HEK293 (cell line): ENCODE measurements around the gene LDLRAD3.

ENCODE experiments used
- CTCF ChIA-PET: fragments of 350-600 bp; formaldehyde crosslinking; extraction: SDS; loops from one replicate; lab custom pipeline; 2021; ENCODE audit warnings: antibody characterized with exemption; lab: Yijun Ruan, JAX
- POLR2A ChIA-PET: fragments of 300-600 bp; formaldehyde crosslinking; extraction: SDS; loops from one replicate; lab custom pipeline; 2020; ENCODE audit warnings: antibody characterized with exemption, inconsistent platforms; lab: Yijun Ruan, JAX
- H3K27ac ChIP-seq: fragments of 200-500 bp; sonication (Bioruptor generic); 2 replicates; pipeline ENCODE4 v1.5.1; 2014; ENCODE audit warnings: low read depth, low read length, control low read depth, inconsistent platforms; ENCODE audit errors: extremely low read depth
- H3K36me3 ChIP-seq, 2 experiments: fragments of 200-500 bp in 1 of 2; sonication (Bioruptor generic) in 1 of 2; 1 replicate in 1 of 2; 2 replicates in 1 of 2; pipeline ENCODE4 v1.5.1; 2014 to 2017; ENCODE audit warnings: inconsistent platforms in 2 of 2, low read length in 2 of 2; ENCODE audit not compliant: control insufficient read depth in 2 of 2, insufficient read depth in 1 of 2
- H3K4me1 ChIP-seq: fragments of 200-500 bp; sonication (Bioruptor generic); 2 replicates; pipeline ENCODE4 v1.5.1; 2014; ENCODE audit warnings: mild to moderate bottlenecking, low read length, inconsistent platforms; ENCODE audit not compliant: control insufficient read depth, insufficient read depth
- H3K4me3 ChIP-seq: 2 replicates; pipeline ENCODE4 v1.5.1; 2011; ENCODE audit warnings: low read depth, mild to moderate bottlenecking, control low read depth, low read length, moderate library complexity
- H3K9me3 ChIP-seq: fragments of 200-500 bp; sonication (Bioruptor generic); 2 replicates; pipeline ENCODE4 v1.5.1; 2014; ENCODE audit warnings: low read depth, low read length, inconsistent platforms; ENCODE audit not compliant: control insufficient read depth, insufficient read depth
- BCL11B ChIP-seq: fragments of 450-650 bp; formaldehyde crosslinking; IDR thresholded peaks from 2 replicates; pipeline ENCODE4 v1.5.1; 2016; ENCODE audit warnings: low read depth, missing biosample characterization, missing genetic modification characterization
- EGR2 ChIP-seq: fragments of 450-650 bp; formaldehyde crosslinking; IDR thresholded peaks from 2 replicates; pipeline ENCODE4 v1.5.1; 2016; ENCODE audit warnings: low read depth, missing biosample characterization, missing genetic modification characterization
- GLIS2 ChIP-seq: fragments of 450-650 bp; formaldehyde crosslinking; IDR thresholded peaks from 2 replicates; pipeline ENCODE4 v1.5.1; 2016; ENCODE audit warnings: missing biosample characterization, missing genetic modification characterization
- KLF1 ChIP-seq: fragments of 450-650 bp; formaldehyde crosslinking; IDR thresholded peaks from 2 replicates; pipeline ENCODE4 v1.5.1; 2016; ENCODE audit warnings: missing biosample characterization, missing genetic modification characterization
- KLF10 ChIP-seq: fragments of 450-650 bp; IDR thresholded peaks from 2 replicates; pipeline ENCODE4 v1.5.1; 2018; ENCODE audit warnings: missing biosample characterization, mild to moderate bottlenecking, missing genetic modification characterization
- MYNN ChIP-seq: fragments of 450-650 bp; formaldehyde crosslinking; IDR thresholded peaks from 2 replicates; pipeline ENCODE4 v1.5.1; 2016; ENCODE audit warnings: missing biosample characterization, missing genetic modification characterization, borderline replicate concordance
- OSR2 ChIP-seq: fragments of 450-650 bp; formaldehyde crosslinking; IDR thresholded peaks from 2 replicates; pipeline ENCODE4 v1.5.1; 2016; ENCODE audit warnings: missing biosample characterization, missing genetic modification characterization
- OVOL3 ChIP-seq: fragments of 450-650 bp; formaldehyde crosslinking; IDR thresholded peaks from 2 replicates; pipeline ENCODE4 v1.5.1; 2016; ENCODE audit warnings: missing biosample characterization, missing genetic modification characterization
- SCRT1 ChIP-seq: fragments of 450-650 bp; formaldehyde crosslinking; IDR thresholded peaks from 2 replicates; pipeline ENCODE4 v1.5.1; 2016; ENCODE audit warnings: missing biosample characterization, missing genetic modification characterization, borderline replicate concordance
- TCF7L2 ChIP-seq: IDR thresholded peaks from 2 replicates; pipeline ENCODE4 v1.6.1; 2011; ENCODE audit warnings: low read depth, mild to moderate bottlenecking, inconsistent platforms, low read length, moderate library complexity, borderline replicate concordance
- YY1 ChIP-seq: fragments of 450-650 bp; formaldehyde crosslinking; IDR thresholded peaks from 2 replicates; pipeline ENCODE4 v1.5.1; 2018; ENCODE audit warnings: missing biosample characterization, missing genetic modification characterization
- ZFP3 ChIP-seq: fragments of 450-650 bp; formaldehyde crosslinking; IDR thresholded peaks from 2 replicates; pipeline ENCODE4 v1.5.1; 2016; ENCODE audit warnings: low read depth, missing biosample characterization, missing genetic modification characterization
- ZNF157 ChIP-seq: fragments of 450-650 bp; formaldehyde crosslinking; IDR thresholded peaks from 2 replicates; pipeline ENCODE4 v1.5.1; 2016; ENCODE audit warnings: missing biosample characterization, missing genetic modification characterization
- ZNF174 ChIP-seq: fragments of 450-650 bp; formaldehyde crosslinking; IDR thresholded peaks from 2 replicates; pipeline ENCODE4 v1.5.0; 2017; ENCODE audit warnings: missing biosample characterization, mild to moderate bottlenecking, missing genetic modification characterization
- ZNF184 ChIP-seq: fragments of 450-650 bp; IDR thresholded peaks from 2 replicates; pipeline ENCODE4 v1.5.1; 2018; ENCODE audit warnings: missing biosample characterization, mild to moderate bottlenecking, missing genetic modification characterization
- ZNF211 ChIP-seq: fragments of 450-650 bp; formaldehyde crosslinking; IDR thresholded peaks from 2 replicates; pipeline ENCODE4 v1.5.1; 2016; ENCODE audit warnings: low read depth, missing biosample characterization, missing genetic modification characterization
- ZNF311 ChIP-seq: fragments of 450-650 bp; formaldehyde crosslinking; IDR thresholded peaks from 2 replicates; pipeline ENCODE4 v1.5.1; 2017; ENCODE audit warnings: missing biosample characterization, missing genetic modification characterization, borderline replicate concordance
- ZNF394 ChIP-seq: fragments of 450-650 bp; formaldehyde crosslinking; IDR thresholded peaks from 2 replicates; pipeline ENCODE4 v1.5.1; 2016; ENCODE audit warnings: missing biosample characterization, missing genetic modification characterization, mild to moderate bottlenecking, moderate library complexity, borderline replicate concordance
- ZNF621 ChIP-seq: fragments of 450-650 bp; formaldehyde crosslinking; IDR thresholded peaks from 2 replicates; pipeline ENCODE4 v1.5.1; 2017; ENCODE audit warnings: missing biosample characterization, missing genetic modification characterization
- ZNF626 ChIP-seq: fragments of 450-650 bp; sonication (Bioruptor Pico); formaldehyde crosslinking; IDR thresholded peaks from 2 replicates; pipeline ENCODE4 v1.5.1; 2018; ENCODE audit warnings: missing biosample characterization, missing genetic modification characterization, inconsistent platforms
- ZNF629 ChIP-seq: fragments of 450-650 bp; formaldehyde crosslinking; IDR thresholded peaks from 2 replicates; pipeline ENCODE4 v1.5.1; 2017; ENCODE audit warnings: missing biosample characterization, missing genetic modification characterization
- ZNF670 ChIP-seq: fragments of 450-650 bp; formaldehyde crosslinking; IDR thresholded peaks from 2 replicates; pipeline ENCODE4 v1.5.1; 2016; ENCODE audit warnings: missing biosample characterization, missing genetic modification characterization, low read depth
- ZNF677 ChIP-seq: fragments of 450-650 bp; IDR thresholded peaks from 2 replicates; pipeline ENCODE4 v1.5.0; 2018; ENCODE audit warnings: missing biosample characterization, mild to moderate bottlenecking, missing genetic modification characterization, moderate library complexity
- ZNF747 ChIP-seq: fragments of 450-650 bp; formaldehyde crosslinking; IDR thresholded peaks from 2 replicates; pipeline ENCODE4 v1.5.1; 2016; ENCODE audit warnings: missing biosample characterization, missing genetic modification characterization
- ZNF791 ChIP-seq: fragments of 450-650 bp; formaldehyde crosslinking; IDR thresholded peaks from 2 replicates; pipeline ENCODE4 v1.5.1; 2016; ENCODE audit warnings: missing biosample characterization, missing genetic modification characterization
- TF ChIP-seq, protein P1 (sequence below): fragments of 450-650 bp; formaldehyde crosslinking; IDR thresholded peaks from 2 replicates; pipeline ENCODE4 v1.5.1; 2016; ENCODE audit warnings: missing biosample characterization, missing genetic modification characterization
- TF ChIP-seq, protein P2 (sequence below): fragments of 450-650 bp; formaldehyde crosslinking; IDR thresholded peaks from 2 replicates; pipeline ENCODE4 v1.5.1; 2016; ENCODE audit warnings: missing biosample characterization, missing genetic modification characterization
- TF ChIP-seq, protein P3 (sequence below): fragments of 450-650 bp; formaldehyde crosslinking; IDR thresholded peaks from 2 replicates; pipeline ENCODE4 v1.5.1; 2016; ENCODE audit warnings: missing biosample characterization, missing genetic modification characterization
- TF ChIP-seq, protein P4 (sequence below): fragments of 450-650 bp; formaldehyde crosslinking; IDR thresholded peaks from 2 replicates; pipeline ENCODE4 v1.5.1; 2017; ENCODE audit warnings: missing biosample characterization, missing genetic modification characterization
- TF ChIP-seq, protein P5 (sequence below): fragments of 450-650 bp; formaldehyde crosslinking; IDR thresholded peaks from 2 replicates; pipeline ENCODE4 v1.5.1; 2016; ENCODE audit warnings: missing biosample characterization, missing genetic modification characterization

The LDLRAD3 gene

DNA sequence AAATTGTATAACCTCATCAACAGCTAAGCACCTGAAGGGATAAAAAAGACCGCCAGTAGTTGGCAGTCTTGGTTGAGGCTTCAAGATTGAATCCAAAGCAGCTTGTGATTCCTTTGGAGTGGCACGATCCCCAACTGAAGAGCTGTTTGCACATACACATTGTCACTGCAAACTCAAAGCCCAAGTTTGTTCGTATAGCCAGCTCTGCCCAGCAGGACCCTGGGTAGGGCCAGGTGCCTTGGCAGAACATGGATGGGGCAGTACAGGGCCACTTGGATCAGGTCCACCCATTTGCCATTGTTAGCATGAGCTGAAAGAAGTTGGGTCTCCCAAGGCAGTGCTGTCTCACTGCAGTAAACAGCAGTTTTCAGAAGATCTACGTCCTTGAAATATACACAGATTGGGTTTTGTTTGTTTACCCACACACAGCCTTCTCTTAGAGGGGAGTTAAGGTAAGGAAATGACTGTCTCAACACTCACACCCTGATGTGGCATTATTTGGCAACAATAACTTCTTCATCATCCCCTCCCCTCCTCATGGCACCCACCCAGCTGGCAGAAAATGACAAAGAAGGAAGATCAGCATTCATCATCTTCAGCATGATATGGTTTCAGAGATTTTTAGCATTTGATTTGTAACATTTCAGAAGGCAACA is 212.4 kb downstream of the LDLRAD3 start:
- Histone ChIP-seq H3K4me1 (no peaks in the 10 kb centered on the region), H3K36me3 (no peaks in the 10 kb centered on the region), H3K27ac (no peak overlapping the region), H3K9me3 (no peaks in the 10 kb centered on the region), H3K4me3 (no peak overlapping the region)
- TF ChIP-seq SCRT1 (tag by site-specific recombination), result no peak
- no peak for TF ChIP-seq ZNF394 (tag by site-specific recombination)
- no peak for TF ChIP-seq ZNF677 (tag by site-specific recombination)
- TF ChIP-seq KLF1, result no peak
- TF ChIP-seq ZNF629 (tag by site-specific recombination), result no peak
- TF ChIP-seq, protein P1, sequence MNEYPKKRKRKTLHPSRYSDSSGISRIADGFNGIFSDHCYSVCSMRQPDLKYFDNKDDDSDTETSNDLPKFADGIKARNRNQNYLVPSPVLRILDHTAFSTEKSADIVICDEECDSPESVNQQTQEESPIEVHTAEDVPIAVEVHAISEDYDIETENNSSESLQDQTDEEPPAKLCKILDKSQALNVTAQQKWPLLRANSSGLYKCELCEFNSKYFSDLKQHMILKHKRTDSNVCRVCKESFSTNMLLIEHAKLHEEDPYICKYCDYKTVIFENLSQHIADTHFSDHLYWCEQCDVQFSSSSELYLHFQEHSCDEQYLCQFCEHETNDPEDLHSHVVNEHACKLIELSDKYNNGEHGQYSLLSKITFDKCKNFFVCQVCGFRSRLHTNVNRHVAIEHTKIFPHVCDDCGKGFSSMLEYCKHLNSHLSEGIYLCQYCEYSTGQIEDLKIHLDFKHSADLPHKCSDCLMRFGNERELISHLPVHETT (tag by site-specific recombination), result no peak
- no peak for TF ChIP-seq GLIS2 (tag by site-specific recombination)
- TF ChIP-seq ZNF747 (tag by site-specific recombination), result no peak
- TF ChIP-seq TCF7L2, result no peak
- TF ChIP-seq, protein P2, sequence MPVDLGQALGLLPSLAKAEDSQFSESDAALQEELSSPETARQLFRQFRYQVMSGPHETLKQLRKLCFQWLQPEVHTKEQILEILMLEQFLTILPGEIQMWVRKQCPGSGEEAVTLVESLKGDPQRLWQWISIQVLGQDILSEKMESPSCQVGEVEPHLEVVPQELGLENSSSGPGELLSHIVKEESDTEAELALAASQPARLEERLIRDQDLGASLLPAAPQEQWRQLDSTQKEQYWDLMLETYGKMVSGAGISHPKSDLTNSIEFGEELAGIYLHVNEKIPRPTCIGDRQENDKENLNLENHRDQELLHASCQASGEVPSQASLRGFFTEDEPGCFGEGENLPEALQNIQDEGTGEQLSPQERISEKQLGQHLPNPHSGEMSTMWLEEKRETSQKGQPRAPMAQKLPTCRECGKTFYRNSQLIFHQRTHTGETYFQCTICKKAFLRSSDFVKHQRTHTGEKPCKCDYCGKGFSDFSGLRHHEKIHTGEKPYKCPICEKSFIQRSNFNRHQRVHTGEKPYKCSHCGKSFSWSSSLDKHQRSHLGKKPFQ, result no peak
- no peak for TF ChIP-seq ZNF791 (tag by site-specific recombination)
- TF ChIP-seq ZNF626 (tag by site-specific recombination), result no peak
- TF ChIP-seq BCL11B (tag by site-specific recombination), result no peak
- TF ChIP-seq, protein P3, sequence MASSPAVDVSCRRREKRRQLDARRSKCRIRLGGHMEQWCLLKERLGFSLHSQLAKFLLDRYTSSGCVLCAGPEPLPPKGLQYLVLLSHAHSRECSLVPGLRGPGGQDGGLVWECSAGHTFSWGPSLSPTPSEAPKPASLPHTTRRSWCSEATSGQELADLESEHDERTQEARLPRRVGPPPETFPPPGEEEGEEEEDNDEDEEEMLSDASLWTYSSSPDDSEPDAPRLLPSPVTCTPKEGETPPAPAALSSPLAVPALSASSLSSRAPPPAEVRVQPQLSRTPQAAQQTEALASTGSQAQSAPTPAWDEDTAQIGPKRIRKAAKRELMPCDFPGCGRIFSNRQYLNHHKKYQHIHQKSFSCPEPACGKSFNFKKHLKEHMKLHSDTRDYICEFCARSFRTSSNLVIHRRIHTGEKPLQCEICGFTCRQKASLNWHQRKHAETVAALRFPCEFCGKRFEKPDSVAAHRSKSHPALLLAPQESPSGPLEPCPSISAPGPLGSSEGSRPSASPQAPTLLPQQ (tag by site-specific recombination), result no peak
- no peak for TF ChIP-seq ZNF184 (tag by site-specific recombination)
- TF ChIP-seq ZNF621 (tag by site-specific recombination), result no peak
- no peak for TF ChIP-seq EGR2
- POLR2A ChIA-PET, result interaction anchor here (1.2 kb wide), 1 partner anchor 102 kb away, joined by 3 read pairs; no protein-coding TSS in a partner anchor
- CTCF ChIA-PET, result interaction anchor here (0.7 to 1.1 kb wide), 4 partner anchors 56 to 335 kb away, joined by 3 to 4 read pairs (median 4); no protein-coding TSS in a partner anchor

DNA sequence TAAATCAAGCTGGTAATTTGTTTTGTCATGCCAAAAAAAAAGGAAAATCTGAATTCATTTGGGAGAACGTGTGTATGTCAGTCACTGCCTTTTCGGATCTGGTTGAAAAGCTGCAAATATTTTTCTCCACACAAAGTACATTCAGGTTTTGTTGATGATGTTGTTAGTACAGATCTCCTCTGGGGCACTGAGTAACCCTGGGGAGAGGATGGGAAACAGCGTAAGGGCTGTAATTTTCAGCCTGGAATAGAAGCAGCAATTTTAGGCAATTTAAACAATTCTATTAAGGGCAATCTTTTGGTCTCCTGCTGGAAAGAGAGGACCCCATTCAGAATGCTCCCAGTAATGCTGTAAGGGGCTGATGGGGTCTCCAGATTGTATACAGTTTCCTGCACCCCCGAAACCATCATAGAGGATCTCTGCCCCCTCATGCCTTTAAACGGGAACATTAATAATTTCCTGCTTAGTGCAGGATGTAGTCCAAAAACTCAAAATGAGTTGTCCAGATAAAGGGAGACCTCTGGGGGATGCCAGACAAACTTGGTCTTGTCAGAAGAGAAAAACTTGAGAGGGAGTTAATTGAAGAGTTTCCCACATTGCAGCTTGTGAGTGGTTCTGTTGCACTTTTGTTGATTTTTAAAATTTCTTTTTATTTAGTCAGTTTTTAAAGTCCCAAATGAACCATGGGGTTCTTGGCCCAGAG is 213.1 kb downstream of the LDLRAD3 start:
- Histone ChIP-seq H3K27ac (no peak overlapping the region), H3K4me1 (no peaks in the 10 kb centered on the region), H3K9me3 (no peaks in the 10 kb centered on the region), H3K36me3 (no peaks in the 10 kb centered on the region), H3K4me3 (no peak overlapping the region)
- ChIA-PET CTCF (interaction anchor here (0.8 to 1.1 kb wide), 2 partner anchors 107 to 335 kb away, joined by 3 read pairs; no protein-coding TSS in a partner anchor), POLR2A (no interaction called here)
- TF ChIP-seq KLF10 (tag by site-specific recombination), result no peak
- TF ChIP-seq, protein P4, sequence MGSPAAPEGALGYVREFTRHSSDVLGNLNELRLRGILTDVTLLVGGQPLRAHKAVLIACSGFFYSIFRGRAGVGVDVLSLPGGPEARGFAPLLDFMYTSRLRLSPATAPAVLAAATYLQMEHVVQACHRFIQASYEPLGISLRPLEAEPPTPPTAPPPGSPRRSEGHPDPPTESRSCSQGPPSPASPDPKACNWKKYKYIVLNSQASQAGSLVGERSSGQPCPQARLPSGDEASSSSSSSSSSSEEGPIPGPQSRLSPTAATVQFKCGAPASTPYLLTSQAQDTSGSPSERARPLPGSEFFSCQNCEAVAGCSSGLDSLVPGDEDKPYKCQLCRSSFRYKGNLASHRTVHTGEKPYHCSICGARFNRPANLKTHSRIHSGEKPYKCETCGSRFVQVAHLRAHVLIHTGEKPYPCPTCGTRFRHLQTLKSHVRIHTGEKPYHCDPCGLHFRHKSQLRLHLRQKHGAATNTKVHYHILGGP (tag by site-specific recombination), result no peak
- TF ChIP-seq ZNF174 (tag by site-specific recombination), result no peak
- no peak for TF ChIP-seq MYNN (tag by site-specific recombination)
- TF ChIP-seq OVOL3 (tag by site-specific recombination), result no peak
- no peak for TF ChIP-seq ZNF211 (tag by site-specific recombination)
- TF ChIP-seq ZNF670 (tag by site-specific recombination), result no peak
- no peak for TF ChIP-seq ZNF311
- no peak for TF ChIP-seq ZFP3
- TF ChIP-seq OSR2 (tag by site-specific recombination), result no peak
- no peak for TF ChIP-seq ZNF157 (tag by site-specific recombination)
- TF ChIP-seq, protein P5, sequence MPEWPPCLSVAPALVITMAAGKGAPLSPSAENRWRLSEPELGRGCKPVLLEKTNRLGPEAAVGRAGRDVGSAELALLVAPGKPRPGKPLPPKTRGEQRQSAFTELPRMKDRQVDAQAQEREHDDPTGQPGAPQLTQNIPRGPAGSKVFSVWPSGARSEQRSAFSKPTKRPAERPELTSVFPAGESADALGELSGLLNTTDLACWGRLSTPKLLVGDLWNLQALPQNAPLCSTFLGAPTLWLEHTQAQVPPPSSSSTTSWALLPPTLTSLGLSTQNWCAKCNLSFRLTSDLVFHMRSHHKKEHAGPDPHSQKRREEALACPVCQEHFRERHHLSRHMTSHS (tag by site-specific recombination), result no peak
- TF ChIP-seq YY1 (tag by site-specific recombination), result no peak
